ENCODE data around the gene PDIA6.

The PDIA6 gene

DNA sequence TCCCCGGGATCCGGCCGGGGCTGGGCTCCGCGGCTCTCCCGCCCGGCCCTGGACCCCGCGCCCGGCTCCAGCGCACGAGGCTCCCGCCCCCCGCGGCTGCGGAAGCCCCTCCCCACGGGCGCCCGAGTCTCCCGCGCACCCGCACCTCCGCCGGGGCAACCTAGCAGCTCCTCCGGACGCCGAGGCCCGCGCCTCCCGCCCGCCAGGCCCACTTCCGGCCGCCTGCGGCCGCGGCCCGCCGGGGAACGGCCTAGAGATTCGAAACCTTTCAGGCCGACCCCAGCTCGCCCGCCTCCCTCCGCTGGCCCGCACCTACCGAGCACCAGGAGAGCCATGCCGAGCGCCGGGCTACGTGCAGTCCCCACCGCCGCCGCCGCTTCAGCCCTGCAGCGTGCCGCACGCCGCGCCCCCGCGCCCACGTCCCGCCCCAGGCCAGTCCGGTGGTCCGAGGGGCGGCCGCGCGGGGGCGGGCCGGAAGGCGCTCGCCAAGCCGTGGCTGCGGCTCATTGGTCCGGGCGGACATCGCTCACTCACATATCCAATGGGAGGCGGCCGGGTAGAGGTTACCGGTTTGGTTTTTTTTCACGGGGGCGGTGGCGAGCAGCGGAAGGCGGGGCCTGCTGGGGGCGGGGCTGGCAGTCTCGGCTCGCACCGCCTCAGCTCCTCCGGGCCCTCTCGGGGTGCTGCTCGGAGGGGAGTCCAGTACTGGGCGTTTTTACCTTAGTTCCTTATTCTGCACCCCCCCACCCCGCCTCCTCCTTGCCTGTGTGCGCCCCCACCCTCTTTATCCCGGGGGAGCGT is at the start of gene PDIA6:
PDIA6 (minus strand) TSS at position 424 of the 801 bp plus-strand sequence; CDS start at position 335, 89 bp downstream.
- DNase-seq = peak; percentile 98

DNA sequence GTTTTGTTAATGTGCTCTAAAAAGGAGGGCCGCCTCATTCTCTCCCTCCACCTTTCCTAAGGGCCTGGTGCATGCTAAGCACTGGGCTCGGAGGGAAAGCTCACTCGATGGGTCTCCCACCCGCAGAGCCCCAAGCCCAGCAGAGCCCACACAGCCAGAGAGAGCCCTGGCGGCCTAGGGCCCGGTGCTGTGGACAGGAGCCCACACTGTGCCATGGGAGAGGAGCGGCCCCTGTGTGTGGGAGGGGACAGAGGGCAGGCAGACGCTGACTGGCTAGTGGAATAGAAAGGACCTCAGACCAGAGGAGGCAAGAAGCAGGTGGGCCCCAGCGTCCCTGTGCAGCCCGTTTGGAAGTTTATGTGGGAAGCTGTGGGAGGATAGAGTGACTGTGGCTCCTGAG is 49.7 kb upstream of the PDIA6 start:
- no peak for DNase-seq

- no peak for DNase-seq
Observed at GRCh38 chr2:10861765-10862164, 49.2 kb upstream of the PDIA6 start.

DNA sequence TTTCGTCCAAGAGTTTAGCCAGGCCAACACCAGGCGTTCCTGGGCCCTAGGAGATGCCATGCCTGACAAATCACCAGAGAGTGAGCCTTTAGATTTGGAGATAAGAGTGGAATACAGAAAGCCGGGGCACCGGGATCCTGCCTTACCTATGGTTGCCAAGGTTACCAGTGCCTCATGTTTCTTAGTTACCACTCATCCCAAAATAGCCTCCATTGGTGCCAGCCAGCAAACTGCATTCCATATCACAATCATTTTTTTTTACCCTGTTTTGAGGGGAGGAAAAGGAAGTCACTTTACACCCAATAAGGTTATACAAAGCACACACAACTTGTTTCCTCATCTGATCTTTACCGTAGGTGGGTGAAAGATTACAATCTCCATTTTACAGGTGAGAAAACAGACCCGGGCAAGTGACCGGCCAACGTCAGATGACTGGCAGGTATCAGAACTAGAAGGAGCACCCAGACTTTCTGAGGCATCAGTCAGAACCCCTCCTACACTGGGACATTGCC is 48.3 kb upstream of the PDIA6 start:
- no peak for DNase-seq

- DNase-seq = no peak
Observed at GRCh38 chr2:10860081-10860813, 47.7 kb upstream of the PDIA6 start.

DNA sequence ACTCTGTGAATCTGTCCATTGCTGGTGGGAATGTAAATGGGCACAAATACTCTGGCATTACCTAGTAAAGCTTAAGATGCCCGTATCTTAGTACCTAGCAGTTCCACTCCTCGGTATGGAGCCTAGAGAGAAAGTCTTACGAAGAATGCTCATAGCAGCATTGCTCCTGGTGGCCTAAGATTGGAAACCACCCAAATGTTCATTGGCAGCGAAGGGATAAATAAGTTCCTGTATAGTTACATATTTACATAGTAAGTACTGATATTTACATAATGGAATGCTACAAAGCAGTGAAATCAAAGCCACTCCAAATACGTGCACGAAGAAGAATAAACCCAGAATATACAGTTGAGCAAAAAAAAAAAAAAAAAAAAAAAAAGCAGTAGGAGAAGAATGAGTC is 46.7 kb upstream of the PDIA6 start:
- no peak for DNase-seq

DNA sequence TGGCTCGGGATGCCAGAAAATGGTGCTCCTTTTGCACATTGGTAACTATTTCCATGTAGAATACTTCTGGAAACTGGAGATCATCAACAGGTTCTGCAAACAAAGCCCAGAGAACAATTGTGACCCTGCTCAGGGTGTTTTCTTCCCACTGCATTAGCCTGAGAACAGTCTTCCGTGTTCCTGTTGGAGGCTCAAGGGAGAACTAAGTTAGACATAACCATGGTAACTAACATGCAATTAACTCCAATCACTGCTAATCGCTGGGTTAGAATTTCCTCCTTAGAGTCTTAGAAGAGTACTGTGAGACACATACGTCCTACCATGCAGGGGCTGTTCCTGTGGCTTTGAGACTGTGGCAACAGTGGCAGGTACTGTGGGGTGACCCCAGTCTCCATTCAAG is 36.0 kb upstream of the PDIA6 start:
- no peak for DNase-seq

DNA sequence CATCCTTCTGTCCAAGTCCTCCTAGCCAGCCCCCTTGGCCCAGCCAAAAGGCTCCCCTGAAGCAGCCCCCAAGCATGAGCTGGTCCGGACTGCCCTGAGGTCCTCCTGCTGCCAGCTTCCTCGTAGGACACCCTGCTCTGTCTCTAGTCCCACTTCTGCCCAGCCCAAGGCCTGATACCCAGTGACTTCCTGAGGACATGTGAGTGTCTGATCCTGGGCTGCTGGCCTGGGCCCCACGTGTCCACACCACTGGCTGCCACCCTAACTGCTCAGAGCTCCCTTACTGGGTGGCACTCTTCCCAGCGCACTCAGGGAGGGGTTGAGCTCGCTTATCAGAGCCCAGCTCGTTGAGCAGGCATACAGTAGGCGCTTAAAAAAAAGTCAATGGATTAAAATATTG is 34.4 kb upstream of the PDIA6 start:
- DNase-seq = no peak

DNA sequence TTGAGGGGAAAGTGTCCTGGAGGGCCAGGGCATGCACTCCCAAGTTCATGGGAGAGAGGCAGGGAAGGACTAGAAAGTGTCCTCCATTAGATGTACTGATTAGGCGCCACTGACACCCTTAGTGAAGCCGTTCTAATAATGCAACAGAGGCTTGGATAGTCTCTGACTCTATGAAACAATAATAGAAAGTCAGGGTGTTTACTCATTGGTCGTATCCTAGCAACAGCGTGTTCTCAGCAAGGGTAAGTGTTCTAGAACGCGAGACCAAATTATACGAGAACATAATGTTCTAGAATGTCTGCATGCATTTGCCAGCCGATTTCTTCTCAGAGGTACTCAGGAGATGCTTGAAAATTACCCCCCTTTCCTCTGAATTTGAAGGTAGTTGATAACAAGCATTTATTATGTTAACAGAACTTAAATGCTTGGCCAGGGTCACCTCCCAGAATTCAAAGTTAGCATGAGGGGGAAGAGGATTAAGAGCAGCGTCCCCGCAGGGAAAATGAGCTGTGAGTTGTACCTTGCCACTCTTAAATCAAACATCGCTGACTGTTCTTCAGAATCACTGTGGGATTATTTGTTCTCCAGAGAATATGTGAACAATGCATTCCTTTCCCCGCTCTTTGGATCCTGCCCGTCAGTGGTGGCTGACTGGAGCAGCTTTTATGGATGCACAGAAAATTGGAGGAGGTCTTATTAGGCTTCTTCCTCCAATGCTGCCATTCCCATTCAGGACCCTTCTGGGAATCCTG is 33.7 kb upstream of the PDIA6 start:
- DNase-seq = no peak

DNA sequence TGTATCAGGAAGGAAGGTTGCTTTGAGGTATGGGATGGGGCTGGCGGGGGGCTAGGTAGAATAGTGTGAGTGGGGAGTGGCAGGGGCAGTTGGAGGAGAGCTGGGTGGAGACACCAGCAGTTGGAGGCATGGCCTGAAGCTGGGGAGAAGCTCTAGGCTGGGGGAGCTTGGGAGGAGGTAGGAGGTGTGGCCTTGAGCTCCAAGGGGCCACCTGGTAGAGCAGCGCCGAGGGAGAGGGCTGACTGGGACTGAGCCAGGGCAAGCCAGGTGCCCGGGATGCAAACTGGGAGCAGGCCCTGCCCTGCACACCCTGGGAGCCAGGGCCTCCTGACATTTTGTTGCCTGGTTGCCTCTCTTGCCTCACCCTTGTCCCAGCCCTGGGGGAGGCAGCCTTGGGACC is 33.1 kb upstream of the PDIA6 start:
- DNase-seq = no peak

DNA sequence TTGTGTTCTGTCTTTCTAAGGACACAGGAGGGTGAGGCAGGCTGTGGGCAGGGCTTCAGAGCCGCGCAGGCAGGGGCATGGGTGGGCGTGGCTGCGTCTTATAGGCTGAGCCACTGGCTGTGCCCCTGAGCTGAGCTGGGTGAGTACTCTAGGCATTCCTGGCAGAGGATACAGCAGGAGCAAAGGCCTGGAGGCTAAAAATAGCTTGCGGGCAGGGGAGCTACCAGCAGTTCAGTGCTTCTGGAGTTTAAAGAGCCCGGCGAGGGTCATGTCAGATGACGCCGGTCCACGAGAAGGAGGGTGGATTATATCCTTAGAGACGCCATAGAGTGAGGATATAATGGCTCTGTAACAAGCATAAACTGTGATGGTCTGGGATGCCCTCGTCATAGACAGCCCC is 31.5 kb upstream of the PDIA6 start:
- peak; percentile 89 for DNase-seq

DNA sequence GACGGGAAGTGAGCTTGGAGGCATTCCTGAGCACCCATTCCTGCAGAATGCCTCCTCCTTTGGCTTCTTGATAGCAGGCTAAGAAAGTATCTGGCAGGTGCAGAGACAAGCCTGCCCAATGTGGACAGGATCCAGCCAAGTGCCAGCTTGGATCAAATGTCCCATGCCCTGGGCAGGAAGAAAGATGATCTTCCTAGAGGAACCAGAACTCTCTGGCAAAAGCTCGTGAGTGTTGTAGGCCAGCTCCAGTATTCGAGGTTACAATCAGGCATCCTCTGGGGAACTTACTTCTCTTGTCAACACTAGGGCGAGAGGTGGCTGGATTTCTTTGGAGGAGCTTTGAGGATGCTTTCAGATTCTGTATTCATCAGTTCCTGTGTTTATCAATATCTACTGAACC is 29.9 kb upstream of the PDIA6 start:
- no peak for DNase-seq

- DNase-seq = no peak
Observed at GRCh38 chr2:10841547-10842219, 29.1 kb upstream of the PDIA6 start.

DNA sequence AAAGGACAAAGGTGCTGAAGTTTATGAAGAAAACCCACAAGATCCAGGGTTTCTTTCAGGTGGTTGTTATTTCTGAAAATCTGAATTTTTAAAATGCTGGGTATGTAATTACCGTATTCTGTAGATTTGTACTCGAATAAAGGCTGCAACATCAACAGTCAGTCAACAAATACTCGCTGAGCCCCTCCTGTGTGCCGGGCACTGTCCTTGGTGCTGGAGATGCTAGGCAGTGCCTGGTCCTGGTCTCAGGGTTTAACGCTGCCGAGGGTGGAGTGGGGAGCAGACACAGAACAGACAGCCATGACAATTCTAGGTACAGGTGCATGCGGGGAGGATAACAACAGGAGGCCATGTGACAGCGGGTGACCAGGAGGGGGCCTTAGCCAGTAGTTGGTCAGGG is 27.2 kb upstream of the PDIA6 start:
- peak; percentile 68 for DNase-seq

DNA sequence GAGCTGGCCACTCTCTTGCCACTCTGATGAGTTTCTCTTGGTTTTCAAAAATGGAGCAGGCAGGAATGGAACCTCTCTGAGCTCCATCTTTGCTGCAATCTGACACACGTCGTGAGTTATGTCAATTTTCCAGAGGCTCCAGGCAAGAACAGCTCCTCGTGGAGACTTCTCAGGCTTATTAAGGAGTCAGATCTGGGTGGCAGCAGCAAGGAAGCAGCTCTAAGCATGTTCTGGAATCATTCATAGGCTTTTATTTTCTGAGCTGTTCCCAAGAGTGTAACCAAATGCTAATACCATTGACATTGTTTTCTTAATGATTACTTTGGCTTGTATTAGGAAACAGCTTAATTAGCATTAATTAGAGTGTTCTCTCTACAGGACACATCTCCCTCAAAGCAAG is 26.1 kb upstream of the PDIA6 start:
- DNase-seq = no peak

DNA sequence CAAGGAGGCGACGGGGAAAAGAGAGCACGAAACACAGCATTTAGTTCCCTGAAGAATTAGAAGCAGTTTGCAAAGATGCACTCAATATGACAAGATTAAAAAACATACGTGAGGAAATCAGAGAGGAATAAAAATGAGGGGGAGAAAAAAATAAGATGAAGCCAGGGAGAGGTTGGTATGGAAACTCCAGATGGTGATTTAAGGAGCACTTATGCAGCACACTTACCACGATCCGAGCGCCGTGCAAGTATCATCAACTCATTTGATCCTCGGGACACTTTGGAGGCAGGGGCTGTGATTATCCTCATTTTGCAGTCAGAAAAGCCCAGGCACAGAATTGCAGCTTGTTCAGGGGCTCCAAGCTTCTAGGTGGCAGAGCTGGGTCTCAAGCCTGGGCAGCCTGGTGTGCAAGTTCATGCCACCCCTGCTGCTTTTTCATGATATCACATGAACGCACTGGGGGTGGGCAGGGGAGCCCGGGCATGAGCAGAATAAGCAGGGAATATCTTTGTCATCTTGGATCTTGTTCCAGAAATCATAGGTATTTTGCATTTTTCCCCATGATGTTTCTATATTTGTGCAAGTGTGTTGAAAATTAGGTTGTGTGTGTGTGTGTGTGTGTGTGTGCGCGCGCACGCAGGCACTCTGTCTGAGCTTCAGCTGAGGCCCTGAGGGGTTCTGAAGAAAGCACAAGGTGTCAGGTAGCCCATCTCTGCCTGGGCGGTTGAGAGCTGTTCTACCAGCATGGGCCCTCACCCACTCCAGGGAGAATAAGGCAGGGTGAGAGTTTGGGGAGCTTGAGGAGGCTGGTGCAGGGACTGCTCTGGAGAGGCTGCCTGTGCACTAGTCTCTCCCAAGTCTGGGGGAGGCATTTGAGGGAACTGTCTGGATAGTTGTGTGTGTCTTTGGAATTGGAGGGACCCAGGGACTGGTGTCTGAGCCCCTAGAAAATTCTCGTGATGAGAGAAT is 25.0 kb upstream of the PDIA6 start:
- DNase-seq = no peak

GRCh38 chr2:10835052-10835970 is 22.7 kb upstream of the PDIA6 start:
- DNase-seq = peak; percentile 90

GRCh38 chr2:10834068-10834655 is 21.6 kb upstream of the PDIA6 start:
- DNase-seq = no peak

DNA sequence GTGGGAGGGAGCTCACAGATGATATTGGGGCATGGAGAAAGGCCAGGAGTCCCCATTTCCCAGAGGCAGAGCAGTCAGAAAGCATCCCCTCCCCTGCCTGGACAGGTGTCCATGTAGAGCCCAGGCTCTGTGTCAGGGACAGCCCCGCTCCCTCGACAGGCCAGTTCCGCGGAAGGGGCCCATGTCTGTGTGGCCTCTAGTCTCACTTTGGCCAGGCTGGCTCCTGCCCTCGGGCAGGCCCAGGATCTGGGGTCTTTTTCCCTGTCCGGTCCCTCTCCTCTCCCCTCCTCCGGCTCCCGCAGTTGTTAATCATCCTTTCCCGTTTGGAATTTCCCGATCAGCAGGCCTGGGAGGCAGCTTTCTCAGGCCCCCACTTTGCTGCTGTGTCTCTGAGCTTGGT is 20.4 kb upstream of the PDIA6 start:
- DNase-seq = no peak
